ENCODE results near the gene CAPS. TPM values are rescaled to one million over a fixed set of nuclear protein-coding genes. Genes with fewer than 3 reads are reported as not detected.

CAPS gene
- total RNA-seq, 1 donor: 18.1 TPM

DNA sequence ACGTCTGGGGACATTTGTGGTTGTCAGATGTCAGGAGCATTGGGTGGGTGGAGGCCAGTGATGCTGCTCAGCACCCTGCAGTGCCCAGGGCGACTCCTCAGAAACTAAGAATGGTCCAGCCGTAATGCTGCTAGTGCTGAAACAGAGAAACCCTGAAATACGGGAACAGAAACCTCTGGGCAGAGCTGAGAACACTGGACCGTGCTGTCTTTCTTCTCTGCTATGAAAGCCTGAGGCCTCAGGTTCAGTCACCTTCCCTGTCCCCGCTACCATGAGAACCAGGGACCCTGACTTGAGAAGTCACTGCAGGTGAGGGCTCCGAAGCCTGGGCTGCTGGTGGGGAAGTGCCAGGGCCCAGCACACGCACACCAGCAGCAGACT is 13.4 kb downstream of the CAPS start:
- no peak overlapping the region for H3K4me2 ChIP-seq (ENCODE audit: insufficient read depth, low read length)
- peaks cover 14% of the 10 kb centered on the region for H4K20me1 ChIP-seq (ENCODE audit: insufficient read depth, low read length)
- H3K4me1 ChIP-seq (ENCODE audit: insufficient read depth, low read length): peaks cover 7% of the 10 kb centered on the region
- H2AFZ ChIP-seq (ENCODE audit: low read length): no peak overlapping the region
- no peaks in the 10 kb centered on the region for H3K79me2 ChIP-seq (ENCODE audit: insufficient read depth, low read length)
- TF ChIP-seq, protein P1, sequence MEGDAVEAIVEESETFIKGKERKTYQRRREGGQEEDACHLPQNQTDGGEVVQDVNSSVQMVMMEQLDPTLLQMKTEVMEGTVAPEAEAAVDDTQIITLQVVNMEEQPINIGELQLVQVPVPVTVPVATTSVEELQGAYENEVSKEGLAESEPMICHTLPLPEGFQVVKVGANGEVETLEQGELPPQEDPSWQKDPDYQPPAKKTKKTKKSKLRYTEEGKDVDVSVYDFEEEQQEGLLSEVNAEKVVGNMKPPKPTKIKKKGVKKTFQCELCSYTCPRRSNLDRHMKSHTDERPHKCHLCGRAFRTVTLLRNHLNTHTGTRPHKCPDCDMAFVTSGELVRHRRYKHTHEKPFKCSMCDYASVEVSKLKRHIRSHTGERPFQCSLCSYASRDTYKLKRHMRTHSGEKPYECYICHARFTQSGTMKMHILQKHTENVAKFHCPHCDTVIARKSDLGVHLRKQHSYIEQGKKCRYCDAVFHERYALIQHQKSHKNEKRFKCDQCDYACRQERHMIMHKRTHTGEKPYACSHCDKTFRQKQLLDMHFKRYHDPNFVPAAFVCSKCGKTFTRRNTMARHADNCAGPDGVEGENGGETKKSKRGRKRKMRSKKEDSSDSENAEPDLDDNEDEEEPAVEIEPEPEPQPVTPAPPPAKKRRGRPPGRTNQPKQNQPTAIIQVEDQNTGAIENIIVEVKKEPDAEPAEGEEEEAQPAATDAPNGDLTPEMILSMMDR (IDR thresholded peaks at IDR 0.05; ENCODE audit: extremely low read depth, low read depth, low read length): no peak
- H3K27me3 ChIP-seq (ENCODE audit: insufficient read depth, low read length): no peaks in the 10 kb centered on the region
- no peaks in the 10 kb centered on the region for H3K9me3 ChIP-seq (ENCODE audit: low read depth, low read length)
- peak overlapping the region; percentile 79 for H3K27ac ChIP-seq (ENCODE audit: low read depth, low read length)
- peak; percentile 19 for DNase-seq (ENCODE audit: insufficient read length, low spot score, missing footprints)
- no peak overlapping the region for H3K4me3 ChIP-seq (ENCODE audit: insufficient read depth, low read length)
- peaks cover 94% of the 10 kb centered on the region for H3K36me3 ChIP-seq (ENCODE audit: insufficient read depth, low read length)

DNA sequence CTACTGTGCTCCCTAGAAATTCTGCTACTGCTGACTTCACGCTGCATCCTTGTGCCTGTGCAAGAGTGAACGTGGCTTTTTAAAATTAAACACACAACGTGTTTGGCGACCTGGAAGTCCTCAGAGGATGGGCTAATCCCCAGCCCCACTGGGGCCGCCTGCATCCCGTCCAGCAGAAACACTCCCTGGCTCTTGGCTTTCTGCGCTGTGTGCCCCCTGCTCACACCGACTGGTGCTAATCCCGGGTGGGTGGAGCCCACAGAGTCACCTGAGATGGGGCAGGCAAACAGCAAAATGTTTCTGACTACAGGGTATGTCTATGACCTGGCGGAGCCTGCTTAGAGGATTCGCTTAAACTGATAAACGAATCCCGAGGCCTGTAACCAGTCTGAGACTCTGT is 15.1 kb downstream of the CAPS start:
- Histone ChIP-seq H3K27me3 (ENCODE audit: insufficient read depth, low read length) (no peaks in the 10 kb centered on the region), H3K9me3 (ENCODE audit: low read depth, low read length) (no peaks in the 10 kb centered on the region), H2AFZ (ENCODE audit: low read length) (no peak overlapping the region), H3K4me3 (ENCODE audit: insufficient read depth, low read length) (no peak overlapping the region), H3K4me2 (ENCODE audit: insufficient read depth, low read length) (no peak overlapping the region), H3K36me3 (ENCODE audit: insufficient read depth, low read length) (peaks cover 94% of the 10 kb centered on the region), H4K20me1 (ENCODE audit: insufficient read depth, low read length) (peaks cover 21% of the 10 kb centered on the region), H3K27ac (ENCODE audit: low read depth, low read length) (no peak overlapping the region), H3K4me1 (ENCODE audit: insufficient read depth, low read length) (peaks cover 8% of the 10 kb centered on the region), H3K79me2 (ENCODE audit: insufficient read depth, low read length) (peaks cover 15% of the 10 kb centered on the region)
- DNase-seq (ENCODE audit: insufficient read length, low spot score, missing footprints): peak; percentile 46
- TF ChIP-seq, protein P1 (IDR thresholded peaks at IDR 0.05; ENCODE audit: extremely low read depth, low read depth, low read length): no peak

DNA sequence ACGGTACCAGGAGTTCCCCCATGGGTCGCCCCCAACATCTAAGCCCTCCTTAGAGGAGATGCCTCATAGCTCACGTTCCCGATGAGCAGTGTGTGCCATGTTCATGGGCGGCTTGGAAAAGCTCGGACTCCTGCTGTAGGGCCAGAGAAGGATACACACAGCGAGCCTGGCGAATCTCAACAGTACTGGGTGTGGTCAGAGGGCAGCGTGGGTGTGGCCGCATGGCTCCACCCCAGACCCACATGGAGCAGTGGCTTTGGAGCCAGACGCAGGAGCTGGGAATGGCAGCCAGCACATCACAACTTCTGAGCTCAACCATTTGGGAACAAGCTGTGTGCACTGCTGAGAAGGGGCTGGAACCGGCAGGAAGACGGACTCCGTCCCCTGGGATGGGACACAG is 15.6 kb downstream of the CAPS start:
- H3K9me3 ChIP-seq (ENCODE audit: low read depth, low read length): no peaks in the 10 kb centered on the region
- H3K4me1 ChIP-seq (ENCODE audit: insufficient read depth, low read length): peaks cover 12% of the 10 kb centered on the region
- peaks cover 21% of the 10 kb centered on the region for H4K20me1 ChIP-seq (ENCODE audit: insufficient read depth, low read length)
- H3K36me3 ChIP-seq (ENCODE audit: insufficient read depth, low read length): peaks cover 93% of the 10 kb centered on the region
- H2AFZ ChIP-seq (ENCODE audit: low read length): no peak overlapping the region
- no peak overlapping the region for H3K4me3 ChIP-seq (ENCODE audit: insufficient read depth, low read length)
- H3K27me3 ChIP-seq (ENCODE audit: insufficient read depth, low read length): no peaks in the 10 kb centered on the region
- no peak overlapping the region for H3K4me2 ChIP-seq (ENCODE audit: insufficient read depth, low read length)
- DNase-seq (ENCODE audit: insufficient read length, low spot score, missing footprints): no peak
- H3K79me2 ChIP-seq (ENCODE audit: insufficient read depth, low read length): peaks cover 15% of the 10 kb centered on the region
- no peak overlapping the region for H3K27ac ChIP-seq (ENCODE audit: low read depth, low read length)
- TF ChIP-seq, protein P1 (IDR thresholded peaks at IDR 0.05; ENCODE audit: extremely low read depth, low read depth, low read length): no peak

DNA sequence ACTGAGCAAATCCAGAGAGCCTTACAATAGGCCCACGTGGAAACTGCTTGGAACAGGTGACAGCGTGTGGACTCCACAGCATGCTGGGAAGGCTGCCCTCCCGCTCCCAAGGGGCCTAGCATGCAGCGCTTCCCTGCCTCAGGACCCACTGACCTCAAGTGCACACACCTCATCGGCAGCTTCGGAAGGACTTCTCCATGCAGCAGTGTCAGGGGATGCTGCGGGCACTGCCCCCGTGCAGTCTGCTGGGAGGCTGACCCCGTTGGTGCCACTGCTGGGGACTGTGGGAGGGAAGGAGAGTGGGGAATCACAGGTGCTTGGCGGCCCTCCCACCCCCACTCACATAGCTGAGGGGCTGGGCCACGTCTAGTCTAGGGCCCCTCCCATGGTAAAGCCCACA is 17.2 kb downstream of the CAPS start:
- no peaks in the 10 kb centered on the region for H3K27me3 ChIP-seq (ENCODE audit: insufficient read depth, low read length)
- H4K20me1 ChIP-seq (ENCODE audit: insufficient read depth, low read length): peaks cover 25% of the 10 kb centered on the region
- no peak overlapping the region for H3K27ac ChIP-seq (ENCODE audit: low read depth, low read length)
- no peak overlapping the region for H2AFZ ChIP-seq (ENCODE audit: low read length)
- H3K36me3 ChIP-seq (ENCODE audit: insufficient read depth, low read length): peaks cover 83% of the 10 kb centered on the region
- H3K4me2 ChIP-seq (ENCODE audit: insufficient read depth, low read length): no peak overlapping the region
- peaks cover 23% of the 10 kb centered on the region for H3K79me2 ChIP-seq (ENCODE audit: insufficient read depth, low read length)
- H3K4me3 ChIP-seq (ENCODE audit: insufficient read depth, low read length): no peak overlapping the region
- peaks cover 24% of the 10 kb centered on the region for H3K4me1 ChIP-seq (ENCODE audit: insufficient read depth, low read length)
- DNase-seq (ENCODE audit: insufficient read length, low spot score, missing footprints): no peak
- no peaks in the 10 kb centered on the region for H3K9me3 ChIP-seq (ENCODE audit: low read depth, low read length)
- TF ChIP-seq, protein P1 (IDR thresholded peaks at IDR 0.05; ENCODE audit: extremely low read depth, low read depth, low read length): no peak
